HG02840 (cell line): Measurements from ENCODE around the gene CYTH1.

Source experiments
- ATAC-seq: cut with Tn5 transposase; IDR thresholded peaks from one replicate; pipeline ENCODE4 v1.9.1; 2021; ENCODE audit warnings: mild to moderate bottlenecking, moderate library complexity, moderate number of reproducible peaks; ENCODE audit not compliant: unreplicated experiment, low FRiP score

The CYTH1 gene

GRCh38 chr17:78738698-78739097, 43.4 kb downstream of the CYTH1 start:
- no peak for ATAC-seq

DNA sequence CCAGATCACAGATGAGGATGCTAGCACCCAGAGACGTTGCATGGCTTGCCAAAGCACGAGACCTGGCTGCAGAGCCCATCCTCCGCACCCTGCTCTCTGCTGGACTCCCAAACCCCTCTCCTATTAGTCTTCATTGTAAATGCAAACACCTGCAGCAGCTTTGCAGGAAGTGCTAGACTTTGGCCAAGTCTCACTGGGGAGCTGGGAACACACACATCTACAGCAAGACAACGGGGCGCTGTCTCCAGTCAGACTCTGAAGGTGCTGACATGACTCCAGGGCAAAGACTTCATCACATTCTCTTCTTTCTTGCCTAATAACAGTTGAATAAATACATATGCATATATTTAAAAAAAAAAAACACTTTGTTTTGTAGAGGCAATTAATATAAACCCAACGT, 43.8 kb downstream of the CYTH1 start:
- no peak for ATAC-seq

DNA sequence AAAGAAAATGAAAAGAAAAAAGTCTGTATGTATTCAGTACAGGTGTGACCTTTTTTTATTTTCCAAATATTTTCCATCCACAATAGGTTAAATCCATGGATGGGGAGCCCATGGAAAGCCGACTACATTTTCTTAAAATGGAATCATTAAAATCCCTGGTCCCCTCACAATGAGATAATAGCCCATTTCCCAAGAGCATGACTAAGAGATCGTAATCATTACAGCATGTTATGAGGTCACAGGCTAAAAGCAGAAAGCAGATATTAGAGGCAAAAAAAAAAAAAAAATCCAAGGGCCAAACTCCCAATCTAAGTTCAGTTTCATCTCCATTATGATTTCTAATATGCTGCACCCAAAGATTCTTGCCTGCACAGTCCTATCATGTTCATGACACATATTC, 44.7 kb downstream of the CYTH1 start:
- no peak for ATAC-seq

DNA sequence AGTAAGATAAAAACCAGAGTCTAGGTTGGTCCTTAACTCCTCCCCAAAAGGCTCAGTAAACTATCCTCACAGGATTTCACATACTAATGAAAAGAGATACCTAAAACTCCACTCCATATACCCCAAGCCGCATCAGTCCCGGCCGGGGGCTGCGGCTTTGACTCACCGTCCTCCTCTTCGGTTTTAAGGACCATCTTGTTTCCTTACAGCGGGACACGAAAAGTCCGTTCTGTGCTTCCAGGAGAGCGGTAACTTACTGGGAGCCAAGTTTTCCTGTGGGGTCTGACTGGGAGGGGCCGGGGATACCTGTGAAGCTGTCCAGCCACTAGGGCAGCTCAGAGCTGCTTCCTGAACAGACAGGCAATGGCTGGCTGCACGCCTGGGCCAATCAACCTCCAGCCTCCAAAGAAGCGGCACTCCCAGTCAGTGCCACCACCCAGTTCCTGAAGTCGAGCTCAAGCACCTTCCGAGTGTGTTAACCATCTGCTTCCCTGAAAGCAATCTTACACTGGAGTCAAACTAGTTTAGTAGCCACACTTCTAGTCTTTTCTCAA, 45.5 kb downstream of the CYTH1 start:
- ATAC-seq, result no peak

- no peak for ATAC-seq
Observed at GRCh38 chr17:78735832-78736525, 46.1 kb downstream of the CYTH1 start.

GRCh38 chr17:78734793-78735641, 47.1 kb downstream of the CYTH1 start:
- no peak for ATAC-seq

DNA sequence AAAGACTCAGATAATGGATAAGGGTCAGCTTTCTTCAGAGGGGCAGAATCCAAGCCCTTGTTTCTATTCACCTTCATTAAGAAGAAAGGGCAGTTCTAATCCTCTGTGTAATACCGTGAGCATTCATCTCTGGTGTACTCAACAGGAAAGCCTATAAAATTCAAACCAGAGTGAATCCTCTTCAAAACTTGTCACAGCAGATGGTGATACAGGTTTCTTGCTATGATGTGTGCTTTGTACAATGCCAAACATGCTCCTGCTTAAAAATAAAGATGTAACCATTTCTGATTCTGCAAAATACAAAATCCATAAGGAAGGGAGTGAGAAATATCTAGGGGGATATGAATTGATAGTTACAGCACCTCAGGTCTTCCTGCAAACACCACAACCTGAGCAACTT, 49.7 kb downstream of the CYTH1 start:
- ATAC-seq, result no peak

GRCh38 chr17:78731904-78732303, 50.2 kb downstream of the CYTH1 start:
- no peak for ATAC-seq

GRCh38 chr17:78729641-78730040, 52.4 kb downstream of the CYTH1 start:
- no peak for ATAC-seq

DNA sequence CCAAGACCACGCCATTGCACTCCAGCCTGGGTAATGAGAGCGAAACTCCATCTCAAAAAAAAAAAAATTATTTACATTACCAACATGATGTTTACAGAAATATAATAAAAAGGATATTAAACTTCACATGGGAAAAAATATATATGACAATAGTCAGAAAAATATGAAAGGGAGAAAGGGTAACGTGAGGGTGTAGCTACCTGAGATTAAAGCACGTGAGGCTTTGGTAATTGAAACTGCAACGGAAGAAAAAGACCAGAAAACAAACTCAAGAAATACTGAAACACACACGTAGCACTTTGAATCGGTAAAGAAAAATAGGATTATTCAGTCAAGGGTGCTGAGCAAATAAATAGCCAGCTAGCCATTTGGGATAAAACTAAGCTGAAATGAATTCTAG, 53.6 kb downstream of the CYTH1 start:
- ATAC-seq, result no peak

- no peak for ATAC-seq
Observed at GRCh38 chr17:78727476-78728229, 54.4 kb downstream of the CYTH1 start.

DNA sequence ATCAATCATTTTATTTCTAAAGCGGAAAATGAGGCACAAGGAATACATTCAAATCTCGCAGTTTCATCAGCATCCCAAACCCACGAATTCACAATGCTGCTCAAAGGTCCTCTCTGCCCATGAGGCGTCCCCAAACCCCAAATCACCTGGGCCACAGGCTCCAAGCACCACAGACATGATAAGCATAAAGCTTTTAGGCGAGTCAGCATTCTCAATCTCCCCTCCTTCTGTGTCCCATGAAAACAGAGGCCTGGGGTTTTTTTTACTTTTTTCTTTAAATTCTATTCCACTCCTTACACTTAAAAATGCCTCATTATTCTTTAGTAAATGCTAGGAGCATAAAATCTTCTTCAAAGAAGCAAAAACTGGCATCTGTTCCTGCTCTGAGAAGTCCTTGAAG, 55.0 kb downstream of the CYTH1 start:
- ATAC-seq, result no peak

- no peak for ATAC-seq
Observed at GRCh38 chr17:78726513-78726912, 55.6 kb downstream of the CYTH1 start.

GRCh38 chr17:78725448-78726021, 56.5 kb downstream of the CYTH1 start:
- no peak for ATAC-seq

DNA sequence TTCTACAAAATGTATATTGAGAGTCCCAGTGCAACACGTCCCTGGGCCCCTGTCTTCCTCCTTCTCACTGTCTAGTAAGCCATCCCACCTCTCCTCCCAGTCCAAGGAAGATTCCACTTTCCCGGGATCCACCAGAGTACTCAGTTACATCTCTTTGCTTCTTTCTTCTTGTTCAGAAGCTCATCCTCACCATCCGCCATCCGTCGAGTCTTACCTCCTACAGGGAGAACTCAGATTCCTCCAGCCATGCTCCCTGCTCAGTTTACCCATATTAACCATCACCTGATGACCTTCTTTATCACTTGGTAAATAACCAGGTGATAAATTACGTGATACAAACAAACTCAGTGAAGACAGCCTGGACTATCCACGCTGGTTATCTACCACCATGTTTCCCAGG, 57.1 kb downstream of the CYTH1 start:
- ATAC-seq, result no peak

- ATAC-seq, result no peak
Observed at GRCh38 chr17:78724544-78724943, 57.5 kb downstream of the CYTH1 start.

DNA sequence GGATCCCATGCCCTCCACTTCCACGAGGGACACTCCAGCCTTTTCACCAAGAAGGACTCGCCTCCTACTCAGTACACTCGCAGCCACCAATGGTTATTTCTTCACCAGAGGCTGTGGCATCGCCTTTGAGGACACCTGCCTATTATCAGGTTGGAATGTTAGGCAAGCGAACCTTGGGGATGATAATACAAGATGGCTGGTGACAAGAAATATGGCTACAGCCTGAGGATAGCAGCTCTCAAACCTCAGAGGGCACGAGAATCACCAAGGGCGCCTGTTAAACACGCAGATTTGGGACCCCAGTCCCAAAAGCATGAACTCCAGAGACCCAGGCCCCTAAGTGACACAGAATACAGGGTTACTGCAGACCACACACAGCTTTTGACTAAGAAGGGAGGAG, 58.1 kb downstream of the CYTH1 start:
- no peak for ATAC-seq

- no peak for ATAC-seq
Observed at GRCh38 chr17:78723001-78723796, 58.9 kb downstream of the CYTH1 start.

GRCh38 chr17:78722246-78722761, 59.8 kb downstream of the CYTH1 start:
- ATAC-seq, result no peak
